Fibroblast of lung (primary cell): Measurements from ENCODE around the gene MYRIP.

ENCODE experiments used
- CTCF ChIP-seq, 2 donors: IDR thresholded peaks in 1 of 2; conservative IDR thresholded peaks in 1 of 2; 1 replicate in 1 of 2; 2 replicates in 1 of 2; pipeline ENCODE4 v1.5.1; 2011 to 2012; ENCODE audit warnings: low read length in 2 of 2, control low read depth in 1 of 2, inconsistent platforms in 1 of 2, low read depth in 1 of 2, mild to moderate bottlenecking in 1 of 2
- EZH2 ChIP-seq: IDR thresholded peaks from 2 replicates; pipeline ENCODE4 v1.5.1; 2012; ENCODE audit warnings: low read length, control low read depth, mild to moderate bottlenecking; ENCODE audit errors: missing control alignments

GRCh38 chr3:40129981-40130380 is 320.6 kb downstream of the MYRIP start:
- no peak for TF ChIP-seq CTCF (conservative IDR thresholded peaks at IDR 0.05 in 1 of 2, IDR thresholded peaks at IDR 0.05 in 1 of 2; ENCODE audit: low read depth in 1 of 2, low read length in 2 of 2)
- TF ChIP-seq EZH2 = no peak
